Hindlimb muscle (tissue), 1 donor: ENCODE measurements around the gene CP. TPM values are rescaled to one million over a fixed set of nuclear protein-coding genes. Genes with fewer than 3 reads are reported as not detected.
"Not testable (repeated sequence)": the region's sequence is repeated elsewhere in the genome, so short reads cannot be mapped to it uniquely, and the experiment has no call there.

Experiments
- DNase-seq: peaks from one replicate; pipeline ENCODE4 v3.0.0-alpha.2; 2013
- polyA plus RNA-seq: library from polyadenylated mRNA; unstranded; fragments of 120-200 nt; gene quantifications from one replicate; pipeline ENCODE4 v1.2.1, GENCODE V29; 2013; ENCODE audit not compliant: insufficient read length

CP gene
- polyA plus RNA-seq, result 2.1 TPM

DNA sequence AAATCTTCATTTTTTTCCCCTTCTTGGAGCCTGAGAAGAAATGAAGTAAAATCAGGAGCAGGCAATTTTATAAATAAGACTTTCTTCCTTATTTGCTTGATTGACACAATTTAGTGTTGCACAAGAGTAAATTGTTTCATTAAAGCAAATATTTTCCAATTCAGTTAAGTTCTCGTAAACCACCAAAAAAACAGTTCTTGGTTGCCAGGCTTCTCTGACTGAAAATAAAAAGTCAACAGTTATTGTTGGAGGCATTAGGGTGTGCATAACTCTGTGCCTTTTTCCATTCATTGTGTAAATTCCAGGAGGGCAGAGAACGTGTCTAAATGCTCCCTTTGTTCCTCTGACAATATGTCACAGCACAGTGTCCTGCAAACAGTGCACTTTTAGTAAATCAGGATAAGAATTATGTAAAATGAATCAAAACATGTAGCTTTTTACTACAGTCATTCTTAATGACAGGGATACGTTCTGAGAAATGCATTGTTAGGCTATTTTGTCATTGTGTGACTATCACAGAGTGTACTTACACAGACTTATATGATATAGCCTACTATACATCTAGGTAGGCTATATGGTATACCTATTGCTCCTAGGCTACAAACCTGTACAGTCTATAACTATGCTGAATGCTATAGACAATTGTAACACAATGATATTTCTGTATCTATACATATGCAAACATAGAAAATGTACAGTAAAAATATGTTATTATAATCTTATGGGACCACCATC lies at the start of gene CP:
Gene CP (minus strand): TSS at position 47 of the 735 bp plus-strand sequence. CDS start 37 bp downstream, at position 10.
- no peak for DNase-seq

GRCh38 chr3:149270180-149270579 lies 48.6 kb upstream of the CP start:
- DNase-seq, result no peak

DNA sequence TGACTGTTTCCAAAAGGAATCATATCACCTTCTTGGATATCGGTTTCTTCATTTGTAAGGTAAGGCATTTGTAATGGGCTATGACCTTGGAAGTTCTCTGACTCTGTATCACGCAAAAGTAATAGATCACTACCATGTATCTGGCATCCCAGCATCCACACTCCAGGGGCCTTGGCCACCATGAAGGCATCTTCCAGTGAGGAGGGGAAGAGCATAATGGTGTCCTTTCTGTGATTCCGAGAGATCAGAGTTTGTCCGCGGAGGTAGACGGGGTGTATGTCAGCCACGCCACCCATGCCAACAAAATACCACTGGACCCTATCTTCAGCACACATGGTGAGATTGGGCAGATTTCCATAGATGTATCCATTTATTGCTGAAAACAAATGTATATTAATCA lies 48.1 kb upstream of the CP start:
- DNase-seq, result no peak

DNA sequence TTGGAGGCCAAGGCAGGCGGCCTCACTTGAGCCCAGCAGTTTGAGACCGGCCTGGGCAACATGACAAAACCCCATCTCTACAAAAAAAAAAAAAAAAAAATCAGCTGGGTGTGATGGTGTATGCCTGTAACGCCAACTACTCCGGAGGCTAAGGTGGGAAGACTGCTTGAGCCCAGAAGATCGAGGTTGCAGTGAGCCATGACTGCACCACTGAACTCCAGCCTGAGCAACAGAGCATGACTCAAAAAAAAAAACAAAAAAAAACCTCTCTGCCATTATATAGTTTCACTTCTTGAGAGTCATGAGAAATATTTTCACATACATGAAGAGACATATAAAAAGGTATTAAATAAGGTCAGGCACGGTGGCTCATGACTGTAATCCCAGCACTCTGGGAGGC lies 45.9 kb upstream of the CP start:
- no peak for DNase-seq

- no peak for DNase-seq
These were observed 45.1 kb upstream of the CP start for GRCh38 chr3:149266736-149267135.

- DNase-seq, result no peak
These were observed 42.2 kb upstream of the CP start for GRCh38 chr3:149263856-149264255.

DNA sequence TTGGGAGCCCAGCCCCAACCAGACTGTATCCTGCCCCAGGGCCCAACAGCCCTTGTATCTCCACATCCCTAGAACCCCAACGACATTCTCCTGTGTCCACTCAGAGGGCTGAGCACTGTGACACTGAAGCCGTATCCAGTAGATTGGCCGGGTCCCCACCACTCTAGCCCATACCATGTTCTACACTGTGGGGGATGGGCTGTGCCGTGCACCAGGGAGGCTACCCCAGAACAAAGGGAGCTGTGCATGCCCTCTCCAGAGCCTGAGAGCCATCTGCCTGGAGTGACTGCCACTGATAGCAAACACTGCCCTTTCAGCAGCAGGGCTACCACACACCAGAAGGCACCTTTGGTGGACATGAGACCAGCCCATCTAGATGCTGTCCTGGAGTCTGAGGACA lies 37.1 kb upstream of the CP start:
- DNase-seq, result no peak

- DNase-seq, result no peak
These were observed 36.7 kb upstream of the CP start for GRCh38 chr3:149258298-149258697.

DNA sequence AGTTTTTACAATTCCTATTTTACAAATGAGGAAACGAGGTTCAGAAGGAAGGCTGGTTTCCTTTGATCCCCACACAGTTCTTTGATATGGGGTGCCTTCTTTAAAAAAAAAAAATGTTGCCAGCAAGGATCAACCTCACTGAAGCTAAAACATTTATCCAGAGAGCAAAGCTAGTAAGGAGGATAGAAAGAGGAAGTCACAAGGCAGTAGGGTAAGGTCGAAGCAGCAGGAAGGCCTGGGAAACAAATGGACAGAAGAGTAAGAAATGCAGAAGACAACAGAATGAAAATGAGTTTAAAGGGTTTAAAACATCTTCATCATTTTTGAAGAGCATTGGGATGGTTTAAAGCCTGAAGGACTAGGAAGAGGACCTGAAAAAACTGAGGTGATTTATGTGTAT lies 30.6 kb upstream of the CP start:
- DNase-seq, result no peak

- DNase-seq, result no peak
These were observed 29.6 kb upstream of the CP start for GRCh38 chr3:149251186-149251585.

GRCh38 chr3:149247929-149248691 lies 26.5 kb upstream of the CP start:
- DNase-seq, result no peak

GRCh38 chr3:149247008-149247710 lies 25.5 kb upstream of the CP start:
- DNase-seq, result no peak

DNA sequence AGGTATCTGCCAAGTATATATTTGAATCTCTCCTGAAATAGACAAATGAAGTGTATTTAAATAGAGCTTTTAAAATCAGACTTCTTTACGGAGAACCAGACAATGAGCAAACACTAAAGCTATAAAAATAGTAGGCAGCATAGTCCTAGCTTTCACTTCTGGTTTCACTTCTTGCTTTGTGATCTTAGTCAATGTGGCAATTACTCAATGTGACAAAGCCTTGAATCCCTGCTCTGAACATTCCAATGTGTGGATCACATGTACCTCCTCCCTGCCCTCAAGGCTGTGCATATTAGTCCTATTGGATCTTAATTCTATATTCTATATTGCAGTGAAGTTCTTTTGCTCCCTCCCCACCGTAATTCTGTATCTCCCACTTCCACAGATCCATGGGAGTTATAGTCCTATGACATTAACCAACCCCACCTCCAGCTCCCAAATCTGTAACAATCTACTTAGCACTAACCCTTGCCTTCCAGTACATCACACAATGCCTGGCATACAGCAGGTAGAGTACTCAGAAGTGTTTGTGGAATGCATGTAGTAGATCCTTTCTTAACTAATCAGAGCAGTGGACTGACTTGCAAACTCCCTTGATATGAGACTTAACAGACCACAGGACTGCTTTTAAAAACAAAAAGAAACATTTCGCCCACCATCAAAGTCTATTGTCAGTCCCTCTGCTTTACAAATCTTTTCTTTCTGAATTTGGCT lies 24.3 kb upstream of the CP start:
- DNase-seq, result no peak

DNA sequence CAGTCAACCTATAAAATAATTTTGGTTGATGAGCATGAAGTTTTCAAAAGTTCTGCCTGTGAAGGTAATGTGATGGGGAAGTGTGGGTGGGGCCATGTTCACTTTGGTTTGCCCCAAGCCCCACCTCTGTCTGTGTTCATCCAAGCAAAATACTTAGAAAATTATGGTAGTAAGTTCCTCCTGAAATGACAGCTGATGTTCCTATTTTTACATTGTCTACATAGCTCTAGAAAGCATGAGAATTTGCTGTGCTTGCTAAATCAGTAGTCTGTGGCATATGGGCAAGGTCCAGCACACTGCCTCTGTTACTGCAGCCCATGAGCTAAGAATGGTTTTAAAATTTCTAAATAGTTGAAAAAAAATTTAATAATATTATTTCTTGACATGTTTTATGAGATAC lies 21.9 kb upstream of the CP start:
- no peak for DNase-seq

- no peak for DNase-seq
These were observed 17.8 kb upstream of the CP start for GRCh38 chr3:149239357-149239936.

DNA sequence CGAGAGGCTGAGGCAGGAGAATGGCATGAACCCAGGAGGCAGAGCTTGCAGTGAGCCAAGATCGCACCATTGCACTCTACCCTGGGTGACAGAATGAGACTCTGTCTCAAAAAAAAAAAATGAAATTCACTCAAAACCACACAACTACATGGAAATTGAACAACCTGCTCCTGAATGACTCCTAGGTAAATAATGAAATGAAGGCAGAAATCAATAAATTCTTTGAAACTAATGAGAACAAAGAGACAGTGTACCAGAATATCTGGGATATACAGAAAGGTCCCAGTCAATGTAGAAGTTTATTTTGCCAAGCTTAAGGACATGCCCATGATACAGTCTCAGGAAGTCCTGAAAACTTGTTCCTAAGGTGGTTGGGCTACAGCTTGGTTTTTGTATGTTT lies 16.6 kb upstream of the CP start:
- DNase-seq, result not testable (repeated sequence)

GRCh38 chr3:149235599-149236424 lies 14.2 kb upstream of the CP start:
- no peak for DNase-seq

DNA sequence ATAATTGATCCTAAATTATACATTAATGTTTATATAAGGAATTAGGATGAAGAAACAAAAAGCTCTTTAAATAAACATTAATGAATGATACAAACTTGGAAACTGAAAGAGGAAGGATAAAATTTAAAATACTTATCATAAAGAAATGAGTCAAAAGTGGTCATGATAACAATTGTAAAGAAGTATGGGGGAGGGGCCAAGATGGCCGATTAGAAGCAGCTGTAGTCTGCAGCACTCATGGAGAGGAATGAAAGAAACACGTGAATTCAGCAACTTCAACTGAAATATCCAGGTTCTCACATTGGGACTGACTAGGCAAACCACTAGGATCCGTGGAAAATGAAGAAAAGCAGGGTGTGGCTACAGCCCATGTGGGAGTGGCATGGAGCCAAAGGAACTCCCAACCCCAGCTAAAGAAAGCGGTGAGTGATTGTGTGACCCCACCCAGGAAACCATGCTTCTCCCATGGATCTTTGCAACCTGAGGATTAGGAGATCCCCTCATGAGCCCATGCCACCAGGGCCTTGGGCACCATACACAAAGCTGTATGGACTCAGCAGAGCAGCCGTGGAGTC lies 13.1 kb upstream of the CP start:
- DNase-seq, result no peak

- no peak for DNase-seq
These were observed 11.7 kb upstream of the CP start for GRCh38 chr3:149233323-149233722.

DNA sequence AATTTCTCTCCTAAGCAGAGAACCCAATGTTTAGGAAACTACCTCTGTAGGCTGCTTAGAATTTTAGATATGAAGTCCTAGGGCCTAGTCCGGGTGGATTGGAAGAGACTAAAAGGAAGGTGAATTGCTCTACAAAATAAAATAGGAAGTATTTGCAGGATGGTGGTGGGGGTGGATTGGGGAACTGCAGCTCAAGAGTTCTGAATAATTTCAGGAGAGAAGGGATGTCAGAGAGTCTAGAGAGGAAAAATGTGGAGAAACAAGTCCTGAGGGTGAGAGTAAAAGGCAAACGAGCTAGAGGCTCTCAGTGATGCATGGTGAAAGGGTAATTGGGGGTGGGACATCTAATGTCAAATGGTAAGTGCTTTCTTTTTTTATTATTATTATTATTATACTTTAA lies 10.2 kb upstream of the CP start:
- DNase-seq, result no peak

- DNase-seq, result no peak
These were observed 6.1 kb upstream of the CP start for GRCh38 chr3:149227591-149228268.
